ENCODE data around the gene RAD18. TPM values are rescaled to one million over a fixed set of nuclear protein-coding genes. Genes with fewer than 3 reads are reported as not detected.

Gene RAD18
- total RNA-seq, 1 donor from 2014 or later = 22.1 TPM

DNA sequence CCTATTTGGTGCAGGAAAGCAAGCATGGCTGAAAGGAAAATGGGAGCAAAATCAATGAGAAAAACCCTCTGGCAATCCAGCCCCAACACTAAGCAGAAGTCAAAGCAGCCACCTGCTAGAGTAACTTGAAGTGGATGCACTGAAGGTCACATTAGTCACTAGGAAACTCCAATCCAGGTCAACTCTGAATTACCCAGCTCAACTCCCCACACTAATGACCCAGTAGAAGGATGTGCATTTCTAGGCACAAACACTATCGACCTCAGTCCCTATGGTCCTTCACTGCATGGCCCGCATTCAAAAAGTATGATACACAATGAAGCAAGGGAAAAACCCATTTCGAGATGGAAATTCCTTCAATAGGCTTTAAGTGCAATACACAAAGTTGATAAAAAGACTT, 80.6 kb downstream of the RAD18 start:
- no peak overlapping the region for H3K27ac Mint-ChIP-seq
- peaks cover 13% of the 10 kb centered on the region for H3K4me1 Mint-ChIP-seq
- no peak overlapping the region for H3K27ac ChIP-seq
- H3K4me2 ChIP-seq = no peak overlapping the region
- H3K36me3 ChIP-seq = no peaks in the 10 kb centered on the region
- no peak overlapping the region for H3K9ac ChIP-seq
- peaks cover 22% of the 10 kb centered on the region for H3K36me3 Mint-ChIP-seq
- no peaks in the 10 kb centered on the region for H3F3A ChIP-seq (ENCODE audit: low read depth)
- no peaks in the 10 kb centered on the region for H3K79me2 ChIP-seq (ENCODE audit: low read depth)
- H3K4me3 Mint-ChIP-seq = no peak overlapping the region
- H3K27me3 Mint-ChIP-seq (ENCODE audit: insufficient read depth, low read depth) = no peaks in the 10 kb centered on the region
- no peak for DNase-seq (ENCODE audit: low spot score)
- H2AFZ ChIP-seq (replicated peaks) = no peak overlapping the region
- no peaks in the 10 kb centered on the region for H4K20me1 ChIP-seq (ENCODE audit: low read depth)
- TF ChIP-seq EZH2phosphoT487 (IDR thresholded peaks at IDR 0.05) (no peak), CTCF (IDR thresholded peaks at IDR 0.05) (no peak), EZH2 (IDR thresholded peaks at IDR 0.05) (no peak)
- H3K4me3 ChIP-seq = no peak overlapping the region
- H3K9me3 Mint-ChIP-seq = peaks cover 2% of the 10 kb centered on the region
- no peaks in the 10 kb centered on the region for H3K4me1 ChIP-seq
- H3K27me3 ChIP-seq = no peaks in the 10 kb centered on the region
- no peaks in the 10 kb centered on the region for H3K9me3 ChIP-seq (ENCODE audit: low read depth)

- Mint-ChIP-seq H3K4me3 (no peak overlapping the region), H3K27me3 (ENCODE audit: insufficient read depth, low read depth) (no peaks in the 10 kb centered on the region), H3K4me1 (peaks cover 13% of the 10 kb centered on the region), H3K27ac (peak overlapping the region; percentile 78), H3K36me3 (peaks cover 22% of the 10 kb centered on the region), H3K9me3 (peaks cover 2% of the 10 kb centered on the region)
- no peaks in the 10 kb centered on the region for H3K9me3 ChIP-seq (ENCODE audit: low read depth)
- TF ChIP-seq EZH2phosphoT487 (IDR thresholded peaks at IDR 0.05) (no peak), CTCF (IDR thresholded peaks at IDR 0.05) (no peak)
- DNase-seq (ENCODE audit: low spot score) = no peak
- no peak overlapping the region for H3K4me2 ChIP-seq
- no peaks in the 10 kb centered on the region for H3F3A ChIP-seq (ENCODE audit: low read depth)
- no peaks in the 10 kb centered on the region for H4K20me1 ChIP-seq (ENCODE audit: low read depth)
- no peak overlapping the region for H3K9ac ChIP-seq
- no peaks in the 10 kb centered on the region for H3K4me1 ChIP-seq
- H3K27ac ChIP-seq = no peak overlapping the region
- no peaks in the 10 kb centered on the region for H3K27me3 ChIP-seq
- no peak overlapping the region for H3K4me3 ChIP-seq
- no peaks in the 10 kb centered on the region for H3K36me3 ChIP-seq
- no peak overlapping the region for H2AFZ ChIP-seq (replicated peaks)
- no peaks in the 10 kb centered on the region for H3K79me2 ChIP-seq (ENCODE audit: low read depth)
These were observed 81.1 kb downstream of the RAD18 start for GRCh38 chr3:8882171-8882593.

DNA sequence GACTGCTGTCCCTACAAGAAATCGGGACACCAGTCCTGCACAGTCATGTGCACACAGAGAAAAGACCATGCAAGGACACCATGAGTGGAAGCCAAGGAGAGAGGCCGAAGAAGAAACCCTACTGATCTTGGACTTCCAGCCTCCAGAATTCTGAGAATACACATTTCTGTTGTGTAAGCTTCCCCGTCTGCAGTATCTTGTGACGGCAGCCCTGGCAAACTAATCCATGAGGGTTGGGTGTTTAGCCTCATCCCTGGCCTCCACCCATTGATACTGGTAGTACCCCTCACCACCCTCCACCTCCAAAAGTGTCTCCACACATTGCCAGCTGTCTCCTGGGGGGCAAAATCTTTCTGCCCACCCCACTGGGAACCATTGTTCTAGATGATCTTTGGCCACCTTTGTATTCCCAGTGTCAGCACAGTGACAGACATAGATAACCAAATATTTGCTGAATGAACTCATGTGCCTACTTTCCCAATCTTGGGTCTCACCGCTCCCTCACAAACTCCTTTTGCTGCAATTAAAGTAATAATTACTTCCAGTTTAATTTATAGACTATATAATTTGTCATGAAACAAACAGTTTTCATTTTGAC, 83.8 kb downstream of the RAD18 start:
- Histone ChIP-seq H3K4me2 (no peak overlapping the region), H3F3A (ENCODE audit: low read depth) (no peaks in the 10 kb centered on the region), H3K9me3 (ENCODE audit: low read depth) (no peaks in the 10 kb centered on the region), H4K20me1 (ENCODE audit: low read depth) (no peaks in the 10 kb centered on the region), H2AFZ (replicated peaks) (no peak overlapping the region), H3K4me3 (no peak overlapping the region), H3K36me3 (no peaks in the 10 kb centered on the region), H3K27me3 (no peaks in the 10 kb centered on the region), H3K27ac (no peak overlapping the region), H3K9ac (no peak overlapping the region), H3K4me1 (no peaks in the 10 kb centered on the region), H3K79me2 (ENCODE audit: low read depth) (no peaks in the 10 kb centered on the region)
- no peaks in the 10 kb centered on the region for H3K27me3 Mint-ChIP-seq (ENCODE audit: insufficient read depth, low read depth)
- peaks cover 22% of the 10 kb centered on the region for H3K36me3 Mint-ChIP-seq
- no peak overlapping the region for H3K4me3 Mint-ChIP-seq
- peaks cover 13% of the 10 kb centered on the region for H3K4me1 Mint-ChIP-seq
- H3K27ac Mint-ChIP-seq = no peak overlapping the region
- DNase-seq (ENCODE audit: low spot score) = no peak
- TF ChIP-seq CTCF (IDR thresholded peaks at IDR 0.05) (no peak), EZH2phosphoT487 (IDR thresholded peaks at IDR 0.05) (no peak), EZH2 (IDR thresholded peaks at IDR 0.05) (no peak)
- peaks cover under 1% of the 10 kb centered on the region for H3K9me3 Mint-ChIP-seq

All from neural progenitor cell (in vitro differentiated cells).